ENCODE results near the gene COX7C.
"Not testable (repeated sequence)": the region's sequence is repeated elsewhere in the genome, so short reads cannot be mapped to it uniquely, and the experiment has no call there.

The COX7C gene, protein sequence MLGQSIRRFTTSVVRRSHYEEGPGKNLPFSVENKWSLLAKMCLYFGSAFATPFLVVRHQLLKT

DNA sequence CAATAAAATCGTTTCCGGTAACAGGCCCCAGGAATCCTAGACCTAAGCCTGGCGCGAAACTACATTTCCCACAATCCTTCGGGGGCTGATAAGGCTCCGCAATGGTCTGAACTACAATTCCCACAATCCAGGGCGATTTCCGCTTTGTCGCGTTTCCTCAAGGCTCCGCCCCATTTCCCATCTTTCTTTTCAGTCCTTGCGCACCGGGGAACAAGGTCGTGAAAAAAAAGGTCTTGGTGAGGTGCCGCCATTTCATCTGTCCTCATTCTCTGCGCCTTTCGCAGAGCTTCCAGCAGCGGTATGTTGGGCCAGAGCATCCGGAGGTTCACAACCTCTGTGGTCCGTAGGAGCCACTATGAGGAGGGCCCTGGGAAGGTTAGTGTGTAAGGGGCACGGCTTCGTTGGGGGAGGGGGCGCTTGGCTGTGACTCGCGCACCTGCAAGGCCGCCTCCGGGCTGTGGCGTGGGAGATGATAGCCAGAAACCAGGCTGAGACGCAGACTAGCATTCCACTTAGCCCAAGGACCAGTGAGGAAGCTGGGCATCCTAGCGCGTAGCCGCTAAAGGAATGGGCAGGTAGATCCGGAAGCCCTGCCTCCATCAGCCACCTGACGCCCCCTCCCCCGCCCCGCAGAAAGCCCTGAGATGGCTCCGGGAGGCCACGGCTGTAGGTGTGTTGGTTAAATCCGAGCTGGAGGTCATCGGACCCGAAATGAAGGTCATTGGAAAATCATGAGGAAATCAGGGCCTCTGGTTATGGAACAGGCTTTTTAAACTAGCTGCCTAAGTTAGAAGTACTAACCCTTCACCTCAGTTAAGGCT, at the start of gene COX7C:
Gene COX7C (plus strand): TSS at position 186 of the 821 bp plus-strand sequence. CDS start 115 bp downstream, at position 301.
- DNase-seq = peak; percentile 97

DNA sequence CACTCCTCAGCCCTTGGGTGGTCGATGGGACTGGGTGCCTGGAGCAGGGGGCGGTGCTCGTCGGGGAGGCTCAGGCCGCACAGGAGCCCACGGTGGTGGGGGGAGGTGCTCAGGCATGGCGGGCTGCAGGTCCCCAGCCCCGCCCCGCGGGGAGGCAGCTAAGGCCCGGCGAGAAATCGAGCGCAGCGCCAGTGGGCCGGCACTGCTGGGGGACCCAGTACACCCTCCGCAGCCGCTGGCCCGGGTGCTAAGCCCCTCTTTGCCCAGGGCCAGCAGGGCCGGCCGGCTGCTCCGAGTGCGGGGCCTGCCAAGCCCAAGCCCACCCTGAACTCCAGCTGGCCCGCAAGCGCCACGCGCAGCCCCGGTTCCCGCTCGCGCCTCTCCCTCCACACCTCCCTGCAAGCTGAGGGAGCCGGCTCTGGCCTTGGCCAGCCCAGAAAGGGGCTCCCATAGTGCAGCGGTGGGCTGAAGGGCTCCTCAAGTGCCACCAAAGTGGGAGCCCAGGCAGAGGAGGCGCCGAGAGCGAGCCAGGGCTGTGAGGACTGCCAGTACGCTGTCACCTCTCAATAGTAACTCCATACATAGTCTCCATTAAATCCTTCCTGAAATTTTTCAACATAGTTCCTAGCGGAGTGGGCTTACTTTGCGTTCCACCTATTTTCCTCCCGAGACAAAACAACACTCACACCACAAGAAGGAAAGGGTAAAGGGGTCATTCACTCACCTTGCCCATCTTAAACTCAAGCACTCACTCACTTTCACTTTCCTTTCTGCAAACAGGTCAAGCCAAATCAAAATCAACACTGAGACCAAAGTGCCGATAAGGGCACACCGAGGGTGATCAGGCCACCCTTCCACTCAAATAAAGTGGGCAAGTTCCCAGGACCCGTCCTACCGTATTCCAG, 48.0 kb upstream of the COX7C start:
- not testable (repeated sequence) for DNase-seq

DNA sequence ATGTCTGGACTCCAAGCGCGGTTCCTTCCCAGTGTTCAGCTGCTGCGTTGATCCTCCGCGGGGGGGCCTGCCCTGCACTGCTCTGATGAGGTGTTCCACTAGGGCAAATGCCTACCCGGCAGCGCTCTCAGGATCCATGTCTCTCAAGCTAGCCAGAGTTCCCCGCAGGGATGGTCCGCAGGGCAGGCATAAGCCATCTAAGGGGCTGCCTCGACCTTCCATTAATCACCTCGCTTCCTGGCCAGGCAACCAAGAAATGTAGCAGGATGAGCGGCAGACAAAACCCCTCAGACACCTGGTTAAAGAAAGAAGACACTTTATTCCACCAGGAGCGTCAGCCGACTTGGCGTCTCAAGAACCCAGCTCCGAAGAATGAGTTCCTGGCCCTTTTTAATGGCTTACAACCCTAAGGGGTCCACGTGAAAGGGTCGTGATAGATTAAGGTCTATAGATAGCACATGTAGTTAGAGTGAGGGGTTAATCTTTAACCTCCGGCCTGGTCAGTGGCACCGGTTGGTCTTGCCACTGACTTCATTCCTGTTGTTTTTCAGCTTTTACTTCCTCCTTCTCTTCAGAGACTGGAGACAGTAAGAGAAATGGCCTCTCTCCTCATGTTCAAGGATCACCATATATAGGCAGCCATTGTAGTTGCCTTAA, 47.2 kb upstream of the COX7C start:
- no peak for DNase-seq

DNA sequence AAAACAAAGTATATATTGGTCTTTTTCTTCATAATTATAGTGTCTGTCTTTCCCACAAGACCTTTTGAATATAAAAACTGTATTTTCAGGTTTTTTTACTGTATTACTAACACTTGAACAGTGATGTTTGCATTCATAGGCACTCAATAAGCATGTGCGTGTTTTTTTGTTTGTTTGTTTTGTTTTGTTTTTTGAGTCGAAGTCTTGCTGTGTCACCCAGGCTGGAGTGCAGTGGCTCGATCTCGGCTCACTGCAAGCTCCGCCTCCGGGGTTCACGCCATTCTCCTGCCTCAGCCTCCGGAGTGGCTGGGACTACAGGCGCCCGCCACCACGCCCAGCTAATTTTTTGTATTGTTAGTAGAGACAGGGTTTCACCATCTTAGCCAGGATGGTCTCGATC, 46.6 kb upstream of the COX7C start:
- DNase-seq = not testable (repeated sequence)

DNA sequence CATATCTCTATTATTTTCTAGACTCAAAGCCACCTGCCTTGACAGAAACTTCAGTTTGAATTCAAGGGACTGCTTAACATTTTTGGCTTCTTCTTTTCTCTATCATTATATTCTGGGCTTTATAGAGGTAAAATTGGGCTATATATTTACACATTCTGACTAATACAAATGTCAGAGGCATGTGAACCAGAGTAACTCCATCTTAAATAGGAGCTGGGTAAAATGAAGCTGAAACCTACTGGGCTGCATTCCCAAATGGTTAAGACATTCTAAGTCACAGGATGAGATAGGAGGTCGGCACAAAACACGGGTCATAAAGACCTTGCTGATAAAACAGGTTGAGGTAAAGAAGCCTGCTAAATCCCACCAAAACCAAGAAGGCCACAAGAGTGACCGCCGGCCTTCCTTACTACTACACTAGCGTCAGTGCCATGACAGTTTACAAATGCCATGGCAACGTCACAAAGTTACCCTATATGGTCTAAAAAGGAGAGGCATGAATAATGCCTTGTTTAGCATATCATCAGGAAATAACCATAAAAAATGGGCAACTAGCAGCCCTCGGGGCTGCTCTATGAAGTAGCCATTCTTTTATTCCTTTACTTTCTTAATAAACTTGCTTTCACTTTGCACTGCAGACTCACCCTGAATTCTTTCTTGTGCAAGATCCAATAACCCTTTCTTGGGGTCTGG, 44.8 kb upstream of the COX7C start:
- no peak for DNase-seq

DNA sequence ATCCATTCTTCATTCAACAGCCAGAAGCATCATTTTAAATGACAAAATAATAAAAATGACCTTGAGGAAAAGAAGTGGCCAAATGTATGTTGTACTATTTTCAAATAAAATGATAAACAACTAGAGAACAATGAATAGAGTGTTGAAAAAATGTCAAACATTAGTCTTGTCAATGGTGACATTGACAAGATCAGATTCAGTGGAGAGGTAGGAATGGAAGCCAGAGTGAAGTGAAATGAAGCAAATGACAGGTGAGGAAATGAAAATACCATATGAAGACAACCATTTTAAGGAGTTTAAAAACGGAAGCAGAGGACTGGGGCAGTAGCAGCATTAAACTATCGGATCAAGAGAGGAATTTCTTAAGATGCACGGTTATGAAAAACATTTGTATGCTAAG, 38.2 kb upstream of the COX7C start:
- no peak for DNase-seq

DNA sequence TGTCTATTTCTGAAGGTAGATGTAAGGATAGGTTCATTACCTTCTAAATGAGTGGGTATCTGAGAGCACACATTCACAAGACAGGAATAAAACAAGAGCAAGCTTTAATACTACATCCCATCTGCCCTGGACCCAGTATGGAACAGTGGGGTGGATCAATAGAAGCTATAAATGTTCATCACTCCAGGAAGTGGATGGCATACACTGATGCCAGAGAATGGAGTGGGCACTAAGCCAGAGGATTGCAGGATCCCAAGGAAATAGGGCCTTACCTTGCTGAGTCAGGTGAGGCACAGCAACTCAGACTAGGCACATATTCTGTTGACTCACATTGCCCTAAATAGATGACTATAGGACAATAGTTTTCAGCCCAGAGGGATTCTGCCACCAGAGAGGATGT, 21.3 kb upstream of the COX7C start:
- no peak for DNase-seq

DNA sequence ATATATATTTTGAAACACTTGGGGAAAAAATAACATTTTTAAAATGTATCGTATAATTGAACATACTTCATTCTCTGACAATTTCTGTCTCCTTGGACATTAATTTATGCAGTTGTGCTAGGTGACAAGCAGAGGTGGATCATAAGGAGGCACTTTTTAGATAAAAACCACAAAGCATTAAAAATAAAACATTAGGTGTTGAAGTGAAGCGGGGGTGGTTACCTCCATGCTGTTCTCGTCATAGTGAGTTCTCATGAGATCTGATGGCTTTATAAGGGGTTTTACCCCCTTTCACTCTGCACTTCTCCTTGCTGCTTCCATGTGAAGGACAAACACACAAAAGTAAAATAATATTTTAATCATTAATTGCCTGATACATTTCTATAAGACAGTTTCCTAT, 11.9 kb upstream of the COX7C start:
- DNase-seq = no peak

DNA sequence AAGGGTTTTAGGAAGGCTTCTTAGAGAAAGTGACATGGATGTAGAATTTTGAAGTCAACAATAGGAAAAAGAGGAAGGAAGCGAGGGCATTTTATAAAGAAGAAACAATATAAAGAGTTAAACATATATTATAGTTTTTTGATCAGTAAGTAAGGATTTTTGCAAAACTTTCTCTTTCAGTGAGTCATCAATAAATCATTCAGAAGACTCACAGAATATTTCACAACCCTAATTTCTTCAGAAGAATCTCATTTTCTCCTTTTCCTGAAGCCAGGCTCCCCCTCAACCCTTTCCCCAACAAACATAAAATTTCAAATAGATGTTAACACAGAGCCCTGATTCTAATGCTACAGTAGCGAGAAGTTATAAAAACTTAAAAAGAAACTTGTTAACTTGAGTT, 4.3 kb upstream of the COX7C start:
- DNase-seq = no peak

DNA sequence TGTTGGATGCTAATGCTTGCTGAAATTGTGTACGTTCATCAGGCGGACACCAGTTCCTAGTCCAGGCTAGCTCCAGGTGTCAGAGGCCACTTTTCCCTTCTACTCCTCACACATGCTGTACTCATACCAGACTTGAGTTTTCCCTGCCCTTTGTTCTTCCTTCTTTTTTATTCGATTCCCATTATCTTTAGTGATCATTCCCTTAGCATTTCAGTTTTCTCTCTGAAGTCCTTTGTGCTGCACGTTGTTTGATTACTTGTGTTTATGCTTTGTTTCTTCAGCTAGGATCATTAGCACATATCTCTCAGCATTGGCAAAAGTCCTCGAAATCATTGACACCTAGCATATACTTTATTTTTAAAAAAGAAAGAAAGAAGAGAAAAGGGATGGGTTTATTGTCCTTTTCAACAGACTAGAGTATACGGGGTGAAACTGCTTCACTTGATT, 409 bp upstream of the COX7C start:
- DNase-seq = no peak

DNA sequence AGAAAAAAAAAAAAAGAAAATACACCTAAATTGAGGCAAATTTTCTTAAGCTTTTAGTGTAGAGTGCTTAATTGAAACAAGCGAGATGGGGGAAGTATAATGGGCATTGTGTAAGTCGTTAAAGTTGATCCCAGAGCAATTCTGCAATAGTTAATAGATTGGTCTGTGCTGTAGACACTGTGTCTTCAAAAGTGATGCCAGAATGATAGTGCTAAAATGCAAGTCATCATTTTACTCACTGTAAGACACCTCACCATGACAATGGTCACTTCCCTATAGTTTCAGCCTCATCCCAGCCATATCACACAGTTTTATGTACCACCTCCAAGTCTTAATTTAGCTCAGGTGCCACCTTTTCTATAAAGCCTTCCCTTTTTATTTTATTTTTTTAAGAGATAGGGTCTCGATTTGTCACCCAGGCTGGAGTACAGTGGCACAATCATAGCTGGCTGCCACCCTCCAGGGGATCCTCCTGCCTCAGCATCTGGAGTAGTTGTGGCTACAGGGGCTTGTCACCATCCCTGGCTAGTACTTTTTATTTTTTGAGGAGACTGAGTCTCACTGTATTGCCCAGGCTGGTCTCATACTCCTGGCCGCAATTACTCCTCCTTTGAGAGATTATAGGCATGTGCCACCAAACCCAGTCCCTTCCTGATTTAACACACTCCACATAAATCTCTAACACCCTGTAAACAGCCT, 6.2 kb downstream of the COX7C start:
- no peak for DNase-seq

DNA sequence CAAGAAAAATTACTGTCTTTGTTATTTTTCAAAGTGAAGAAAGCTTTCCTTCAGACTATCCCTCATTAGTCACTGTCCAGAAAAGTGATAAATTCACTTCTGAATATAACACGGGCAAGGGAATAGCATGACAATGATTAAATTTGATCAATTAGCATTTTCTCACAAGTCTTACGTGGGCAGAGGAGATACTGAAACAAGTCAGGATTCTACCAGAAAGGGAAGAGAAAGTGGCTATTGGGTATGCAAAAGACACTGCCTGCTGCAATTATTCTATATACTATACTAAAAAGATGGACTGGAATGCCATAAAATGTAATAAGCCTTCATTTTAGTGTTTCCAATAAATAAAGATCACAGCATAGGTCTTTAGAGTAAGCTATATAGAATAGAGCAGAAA, 7.4 kb downstream of the COX7C start:
- DNase-seq = no peak

DNA sequence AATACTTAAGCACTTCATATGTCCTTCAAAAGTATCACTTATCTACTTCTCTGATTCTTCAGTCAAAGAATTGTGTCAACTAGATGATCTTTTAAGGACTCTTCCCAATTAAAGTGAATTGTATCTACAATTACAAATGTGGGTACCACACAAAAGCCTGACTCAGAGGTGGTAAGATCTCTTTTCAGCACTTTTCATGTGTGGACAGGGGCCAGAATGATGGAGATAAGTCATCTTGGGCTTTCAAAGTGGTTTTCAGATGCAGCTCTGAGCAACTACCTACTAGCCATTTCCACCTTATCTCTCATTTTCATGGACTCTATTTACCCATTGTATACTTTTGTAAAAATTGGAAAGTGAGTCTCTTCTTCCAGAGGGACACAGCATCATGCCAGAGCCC, 8.4 kb downstream of the COX7C start:
- DNase-seq = no peak

DNA sequence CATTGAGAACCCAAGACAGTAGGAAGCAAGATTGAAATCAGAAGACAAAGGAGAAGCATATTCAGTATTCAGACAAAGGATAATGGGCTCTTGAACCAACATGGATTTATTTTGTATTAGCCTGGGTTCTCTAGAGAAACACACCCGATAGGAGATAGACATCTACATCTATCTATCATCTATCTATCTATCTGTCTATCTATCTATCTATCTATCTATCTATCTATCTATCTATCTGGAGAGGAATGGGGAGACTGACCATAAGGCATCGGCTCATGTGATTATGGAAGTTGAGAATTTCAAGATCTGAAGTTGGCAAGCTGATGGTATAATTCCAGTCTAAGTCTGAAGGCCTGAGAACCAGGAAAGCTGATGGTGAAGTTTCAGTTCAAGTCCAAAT, 13.4 kb downstream of the COX7C start:
- no peak for DNase-seq

DNA sequence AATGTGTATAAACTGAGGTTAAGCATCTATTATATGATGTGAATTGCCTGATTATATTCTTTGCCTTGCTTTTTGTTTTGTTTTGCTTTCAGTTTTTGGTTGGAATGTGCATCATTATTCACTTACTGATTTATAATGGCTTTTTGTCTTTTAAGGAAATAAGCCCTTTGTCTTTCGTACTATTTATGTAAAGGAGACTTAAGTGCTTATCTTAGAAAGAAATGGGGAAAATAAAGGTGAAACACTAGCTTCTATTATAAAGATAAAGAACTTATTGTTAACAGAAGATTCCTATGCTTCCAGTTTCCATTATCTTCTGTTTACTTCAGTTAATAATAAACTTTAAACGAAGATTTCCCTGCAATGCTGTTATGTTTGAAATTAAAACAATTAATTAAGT, 23.3 kb downstream of the COX7C start:
- no peak for DNase-seq

DNA sequence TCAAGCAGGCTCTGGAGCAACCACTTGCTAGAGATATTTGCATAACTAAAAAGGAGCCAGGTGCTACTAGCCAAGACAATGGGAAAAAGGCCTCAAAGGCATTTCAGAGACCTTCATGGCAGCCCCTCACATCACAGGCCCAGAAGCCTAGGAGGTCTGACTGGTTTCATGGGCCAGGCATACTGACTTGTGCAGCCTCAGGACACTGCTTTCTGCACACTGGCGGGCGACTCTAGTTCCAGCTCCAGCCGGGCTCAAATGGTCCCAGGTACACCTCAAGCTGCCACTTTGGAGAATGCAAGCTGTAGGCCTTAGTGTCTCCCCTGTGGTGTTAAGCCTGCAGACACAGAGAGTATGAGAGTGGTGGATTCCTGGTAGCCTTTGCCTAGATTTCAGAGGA, 27.1 kb downstream of the COX7C start:
- no peak for DNase-seq

DNA sequence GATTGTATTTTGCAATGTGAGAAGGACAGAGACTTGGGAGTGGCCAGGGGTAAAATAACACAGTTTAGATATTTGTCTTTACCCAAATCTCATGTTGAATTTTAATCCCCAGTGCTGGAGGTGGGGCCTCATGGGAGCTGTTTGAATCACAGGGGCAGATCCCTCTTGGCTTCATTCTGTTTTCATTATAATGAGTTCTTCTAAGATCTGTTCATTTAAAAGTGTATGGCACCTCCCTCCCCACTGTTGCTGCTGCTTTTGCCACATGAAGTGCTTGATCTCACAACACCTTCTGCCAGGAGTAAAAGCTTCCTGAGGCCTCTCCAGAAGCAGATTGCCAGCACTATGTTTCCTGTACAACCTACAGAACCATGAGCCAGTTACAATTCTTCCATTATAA, 28.1 kb downstream of the COX7C start:
- DNase-seq = no peak

DNA sequence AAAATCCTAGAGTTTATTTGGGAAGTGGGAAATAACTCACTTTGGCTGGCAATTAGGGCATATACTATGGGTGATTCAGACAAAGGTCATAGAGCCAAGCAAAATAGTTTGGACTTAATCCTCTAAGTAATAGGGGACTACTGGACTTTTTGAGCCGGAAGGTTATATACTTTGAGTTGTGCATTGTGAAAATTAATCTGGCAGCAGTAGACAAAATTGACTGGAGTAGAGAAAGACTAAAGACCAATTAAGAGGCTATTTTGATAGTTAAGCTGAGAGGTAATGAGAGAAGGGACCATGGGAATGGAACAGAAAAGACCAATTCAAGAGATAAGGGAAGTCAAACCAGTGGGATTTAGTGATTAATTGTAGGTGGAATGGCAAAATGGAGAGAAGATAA, 28.9 kb downstream of the COX7C start:
- DNase-seq = no peak

DNA sequence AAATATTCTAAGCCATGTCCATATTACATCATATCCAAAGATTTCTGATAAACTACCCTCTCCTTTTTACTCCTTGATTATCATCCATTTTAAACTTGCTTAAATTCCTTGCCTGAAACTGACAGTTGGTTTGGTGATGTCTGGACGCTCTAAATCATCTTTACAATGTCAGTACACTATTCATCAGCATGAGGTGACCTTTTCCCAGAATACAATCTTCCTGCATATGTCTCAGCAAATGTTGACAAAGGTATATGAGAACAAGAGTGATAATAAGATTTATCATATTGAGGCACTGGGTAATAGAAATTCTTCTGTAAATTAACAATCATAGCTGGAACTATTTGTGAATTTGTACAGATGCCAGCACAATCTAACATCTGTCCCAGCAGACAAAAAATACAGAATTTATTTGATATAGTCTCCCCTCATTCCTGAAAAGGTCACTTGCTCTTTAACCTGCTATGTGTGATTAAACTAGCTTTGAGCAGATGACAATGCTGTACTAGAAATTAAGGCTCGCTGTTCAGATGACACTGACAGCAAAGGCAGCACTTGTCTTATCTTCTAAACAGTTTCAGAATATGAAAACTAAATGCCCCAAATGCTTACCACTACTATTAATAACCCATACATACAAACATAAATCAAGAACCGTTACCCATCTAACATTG, 32.2 kb downstream of the COX7C start:
- no peak for DNase-seq

DNA sequence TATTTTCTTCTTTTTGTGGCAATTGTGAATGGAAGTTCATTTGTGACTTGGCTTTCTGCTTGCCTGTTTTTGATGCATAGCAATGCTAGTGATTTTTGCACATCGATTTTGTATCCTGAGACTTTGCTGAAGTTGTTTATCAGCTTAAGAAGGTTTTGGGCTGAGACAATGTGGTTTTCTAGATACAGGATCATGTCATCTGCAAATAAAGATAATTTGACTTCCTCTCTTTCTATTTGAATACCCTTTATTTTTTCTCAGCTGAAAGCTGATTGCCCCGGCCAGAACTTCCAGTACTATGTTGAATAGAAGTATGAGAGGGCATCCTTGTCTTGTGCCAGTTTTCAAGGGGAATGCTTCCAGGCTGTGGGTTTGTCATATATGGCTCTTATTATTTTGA, 43.0 kb downstream of the COX7C start:
- not testable (repeated sequence) for DNase-seq

DNA sequence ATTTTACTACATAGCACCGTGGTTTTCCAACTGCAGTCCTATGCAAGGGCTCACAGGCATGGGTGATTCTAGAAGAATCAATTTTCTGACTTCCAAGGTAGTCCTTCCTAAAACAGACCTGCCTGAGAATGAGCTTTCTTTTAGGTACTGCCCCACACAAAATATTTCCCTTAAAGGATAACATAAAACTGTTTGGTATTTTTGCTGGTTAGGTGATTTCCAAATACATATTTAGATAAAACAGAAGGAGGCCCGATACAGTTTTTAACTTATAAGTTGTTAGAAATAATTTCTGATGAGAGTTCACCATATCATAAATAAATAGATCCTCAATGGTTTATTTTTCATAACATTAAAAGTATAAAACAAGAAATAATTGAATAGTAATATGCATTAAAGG, 46.4 kb downstream of the COX7C start:
- DNase-seq = no peak
